22Rv1 (cell line): ENCODE results near the gene MYL6.

Experiments used
- ZFX ChIP-seq: fragments of 450-650 bp; IDR thresholded peaks from 2 replicates; pipeline ENCODE4 v1.6.1; 2017; ENCODE audit warnings: antibody characterized with exemption, borderline replicate concordance
- TF ChIP-seq, protein P1 (sequence below): fragments of 450-650 bp; IDR thresholded peaks from 2 replicates; pipeline ENCODE4 v1.5.1; 2017; ENCODE audit warnings: mild to moderate bottlenecking

DNA sequence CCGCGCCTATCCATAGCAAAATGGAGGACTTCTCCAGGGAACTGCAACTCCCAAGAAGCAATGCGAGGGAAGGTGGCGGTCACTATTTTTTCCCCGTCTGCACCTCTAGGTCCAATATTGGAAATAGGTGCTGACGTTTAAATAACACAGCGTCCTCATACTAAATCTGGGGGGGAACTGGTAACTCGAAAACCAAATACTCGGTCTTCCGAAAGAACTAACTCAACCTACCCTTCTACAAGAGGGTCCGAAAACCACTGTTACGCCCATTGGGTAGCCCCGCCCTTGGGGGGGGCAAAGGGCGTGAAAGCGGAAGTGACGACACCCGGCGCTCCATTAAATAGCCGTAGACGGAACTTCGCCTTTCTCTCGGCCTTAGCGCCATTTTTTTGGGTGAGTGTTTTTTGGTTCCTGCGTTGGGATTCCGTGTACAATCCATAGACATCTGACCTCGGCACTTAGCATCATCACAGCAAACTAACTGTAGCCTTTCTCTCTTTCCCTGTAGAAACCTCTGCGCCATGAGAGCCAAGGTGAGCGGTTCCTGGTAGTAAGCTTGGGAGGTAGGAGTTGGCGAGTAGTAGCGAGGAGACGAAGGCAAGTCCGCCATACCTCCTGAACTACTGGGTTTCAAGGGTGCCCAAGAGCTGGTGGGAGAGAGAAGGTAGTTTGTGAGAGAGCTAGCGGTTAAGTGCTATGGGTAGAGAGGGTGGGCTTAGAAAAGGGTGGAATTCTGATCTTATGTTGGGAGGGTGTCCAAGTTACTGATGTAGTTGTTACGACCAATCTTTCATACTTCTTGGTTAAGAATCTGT, 41.7 kb upstream of the MYL6 start, which contains the start of gene RPL41:
- TF ChIP-seq, protein P1, sequence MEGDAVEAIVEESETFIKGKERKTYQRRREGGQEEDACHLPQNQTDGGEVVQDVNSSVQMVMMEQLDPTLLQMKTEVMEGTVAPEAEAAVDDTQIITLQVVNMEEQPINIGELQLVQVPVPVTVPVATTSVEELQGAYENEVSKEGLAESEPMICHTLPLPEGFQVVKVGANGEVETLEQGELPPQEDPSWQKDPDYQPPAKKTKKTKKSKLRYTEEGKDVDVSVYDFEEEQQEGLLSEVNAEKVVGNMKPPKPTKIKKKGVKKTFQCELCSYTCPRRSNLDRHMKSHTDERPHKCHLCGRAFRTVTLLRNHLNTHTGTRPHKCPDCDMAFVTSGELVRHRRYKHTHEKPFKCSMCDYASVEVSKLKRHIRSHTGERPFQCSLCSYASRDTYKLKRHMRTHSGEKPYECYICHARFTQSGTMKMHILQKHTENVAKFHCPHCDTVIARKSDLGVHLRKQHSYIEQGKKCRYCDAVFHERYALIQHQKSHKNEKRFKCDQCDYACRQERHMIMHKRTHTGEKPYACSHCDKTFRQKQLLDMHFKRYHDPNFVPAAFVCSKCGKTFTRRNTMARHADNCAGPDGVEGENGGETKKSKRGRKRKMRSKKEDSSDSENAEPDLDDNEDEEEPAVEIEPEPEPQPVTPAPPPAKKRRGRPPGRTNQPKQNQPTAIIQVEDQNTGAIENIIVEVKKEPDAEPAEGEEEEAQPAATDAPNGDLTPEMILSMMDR, result no peak
- no peak for TF ChIP-seq ZFX
